HG03521 (cell line): ENCODE data around the gene MTFR2.

Source experiments
- ATAC-seq: cut with Tn5 transposase; IDR thresholded peaks from one replicate; pipeline ENCODE4 v1.9.1; 2021; ENCODE audit warnings: mild to moderate bottlenecking, moderate library complexity; ENCODE audit not compliant: unreplicated experiment

Gene MTFR2

GRCh38 chr6:136189104-136189503 lies 61.0 kb downstream of the MTFR2 start:
- no peak for ATAC-seq

- ATAC-seq, result no peak
Observed at GRCh38 chr6:136188486-136188885, 61.6 kb downstream of the MTFR2 start.

- no peak for ATAC-seq
Observed at GRCh38 chr6:136186363-136186762, 63.7 kb downstream of the MTFR2 start.

GRCh38 chr6:136184738-136185137 lies 65.4 kb downstream of the MTFR2 start:
- ATAC-seq, result no peak

GRCh38 chr6:136181861-136182260 lies 68.2 kb downstream of the MTFR2 start:
- no peak for ATAC-seq

- no peak for ATAC-seq
Observed at GRCh38 chr6:136181512-136181833, 68.6 kb downstream of the MTFR2 start.
